ENCODE data around the gene POR. TPM values are rescaled to one million over a fixed set of nuclear protein-coding genes. Genes with fewer than 3 reads are reported as not detected.

POR gene
- total RNA-seq = 10 to 100 TPM; 45.9 to 72.3 (median 69.7) TPM
- 10 to 100 TPM; 41.6 to 69.2 TPM for polyA plus RNA-seq
- 51.8 reads per million, percentile 72 among the genes with 10 or more reads in this experiment for total RNA-seq

- intact Hi-C loops (cut with micrococcal nuclease) = loop anchor here (1.0 to 10.0 kb wide), 10 partner anchors 14 to 1743 kb away; partner anchors contain the start of genes TMEM120A (in 2 of the 2), EIF4H (in 1 of the 2) and MDH2 (in 1 of the 2)
- H3K9me3 Mint-ChIP-seq = no peaks in the 10 kb centered on the region
- H3K27me3 Mint-ChIP-seq = peaks cover 0 to 3% (median 0%) of the 10 kb centered on the region in 5 donors
- peaks cover 18 to 49% (median 35%) of the 10 kb centered on the region in 7 donors for H3K4me1 Mint-ChIP-seq
- DNase-seq = peak; percentile 93 to 100 (median 99)
- H3K36me3 Mint-ChIP-seq = peaks cover 0 to 3% (median 0%) of the 10 kb centered on the region in 5 donors
- peaks cover 0 to 10% (median 0%) of the 10 kb centered on the region in 3 experiments for H3K36me3 ChIP-seq (ENCODE audit: control insufficient read depth in 2 of 3, insufficient read depth in 3 of 3, low read length in 3 of 3)
- ChIA-PET POLR2A (interaction anchor here (0.7 to 4.9 kb wide), 21 partner anchors 10 to 841 kb away, joined by 3 to 52 read pairs (median 4); partner anchors contain the start of genes MDH2, RCC1L, RHBDD2 and STYXL1), CTCF (interaction anchor here (1.0 to 2.3 kb wide), 3 partner anchors 15 to 105 kb away, joined by 3 to 6 read pairs (median 3); no protein-coding TSS in a partner anchor)
- ATAC-seq = peak; percentile 99
- peak within 1 kb of the TSS; percentile 94 to 99 (median 98) for H3K27ac Mint-ChIP-seq
- peak within 1 kb of the TSS; percentile 79 for H3K4me3 ChIP-seq (ENCODE audit: low read length)
- peaks cover 12 to 19% of the 10 kb centered on the region in 2 donors for H3K4me1 ChIP-seq (ENCODE audit: control insufficient read depth in 2 of 2, insufficient read depth in 2 of 2, low read length in 2 of 2)
- no peaks in the 10 kb centered on the region for H3K27me3 ChIP-seq (ENCODE audit: control insufficient read depth in 2 of 2, insufficient read depth in 2 of 2, low read length in 2 of 2)
- peak within 1 kb of the TSS; percentile 100 for H3K27ac ChIP-seq (ENCODE audit: low read depth, low read length)
- no peaks in the 10 kb centered on the region for H3K9me3 ChIP-seq (ENCODE audit: control insufficient read depth in 2 of 3, low read length in 3 of 3)
- H3K4me3 Mint-ChIP-seq = peak within 1 kb of the TSS; percentile 91 to 94 (median 92)
Measured at GRCh38 chr7:75914655-75915415, at the start of gene POR. POR (plus strand) TSS chr7:75915155; CDS start chr7:75954002, 38,847 bp downstream.

GRCh38 chr7:75866114-75866488 lies 48.9 kb upstream of the POR start:
- Histone ChIP-seq H3K9me3 (ENCODE audit: control insufficient read depth in 2 of 3, low read length in 3 of 3) (no peaks in the 10 kb centered on the region), H3K4me1 (ENCODE audit: control insufficient read depth in 2 of 2, insufficient read depth in 2 of 2, low read length in 2 of 2) (no peaks in the 10 kb centered on the region), H3K27ac (ENCODE audit: low read depth, low read length) (no peak overlapping the region), H3K4me3 (ENCODE audit: low read length) (no peak overlapping the region), H3K27me3 (ENCODE audit: control insufficient read depth in 2 of 2, insufficient read depth in 2 of 2, low read length in 2 of 2) (no peaks in the 10 kb centered on the region), H3K36me3 (ENCODE audit: control insufficient read depth in 2 of 3, insufficient read depth in 3 of 3, low read length in 3 of 3) (no peaks in the 10 kb centered on the region)
- peak; percentile 10 for ATAC-seq
- H3K4me3 Mint-ChIP-seq = no peak overlapping the region
- peaks cover 5 to 8% (median 7%) of the 10 kb centered on the region in 5 donors for H3K27me3 Mint-ChIP-seq
- H3K27ac Mint-ChIP-seq = no peak overlapping the region
- peaks cover 0 to 2% (median 0%) of the 10 kb centered on the region in 11 donors for H3K9me3 Mint-ChIP-seq
- no peak for DNase-seq
- POLR2A ChIA-PET = no interaction called here
- CTCF ChIA-PET = interaction anchor here (0.7 to 4.9 kb wide), 6 partner anchors 32 to 449 kb away, joined by 3 to 56 read pairs (median 4); no protein-coding TSS in a partner anchor
- intact Hi-C loops (cut with micrococcal nuclease) = loop anchor here (1.0 to 5.0 kb wide), 4 partner anchors 154 to 448 kb away; no protein-coding TSS in a partner anchor
- H3K36me3 Mint-ChIP-seq = no peaks in the 10 kb centered on the region
- H3K4me1 Mint-ChIP-seq = peaks cover 0 to 13% (median 0%) of the 10 kb centered on the region in 7 donors

GRCh38 chr7:75866489-75867389 lies 48.2 kb upstream of the POR start:
- DNase-seq (peak; percentile 17 to 62 (median 37)), ATAC-seq (peak; percentile 89)
- Histone ChIP-seq H3K36me3 (ENCODE audit: control insufficient read depth in 2 of 3, insufficient read depth in 3 of 3, low read length in 3 of 3) (no peaks in the 10 kb centered on the region), H3K27me3 (ENCODE audit: control insufficient read depth in 2 of 2, insufficient read depth in 2 of 2, low read length in 2 of 2) (no peaks in the 10 kb centered on the region), H3K9me3 (ENCODE audit: control insufficient read depth in 2 of 3, low read length in 3 of 3) (no peaks in the 10 kb centered on the region), H3K27ac (ENCODE audit: low read depth, low read length) (no peak overlapping the region), H3K4me3 (ENCODE audit: low read length) (no peak overlapping the region), H3K4me1 (ENCODE audit: control insufficient read depth in 2 of 2, insufficient read depth in 2 of 2, low read length in 2 of 2) (no peaks in the 10 kb centered on the region)
- no peak overlapping the region for H3K4me3 Mint-ChIP-seq
- H3K27me3 Mint-ChIP-seq = peaks cover 5 to 8% (median 7%) of the 10 kb centered on the region in 5 donors
- POLR2A ChIA-PET = interaction anchor here (0.6 to 1.0 kb wide), 2 partner anchors 153 to 181 kb away, joined by 3 read pairs; partner anchors contain the start of genes MDH2 and STYXL1
- H3K36me3 Mint-ChIP-seq = no peaks in the 10 kb centered on the region
- peaks cover 0 to 2% (median 0%) of the 10 kb centered on the region in 11 donors for H3K9me3 Mint-ChIP-seq
- peaks cover 0 to 13% (median 0%) of the 10 kb centered on the region in 7 donors for H3K4me1 Mint-ChIP-seq
- no peak overlapping the region for H3K27ac Mint-ChIP-seq
- intact Hi-C loops (cut with micrococcal nuclease) = loop anchor here (1.0 to 5.0 kb wide), 4 partner anchors 154 to 448 kb away; no protein-coding TSS in a partner anchor
- CTCF ChIA-PET = interaction anchor here (0.7 to 4.9 kb wide), 6 partner anchors 32 to 449 kb away, joined by 3 to 56 read pairs (median 4); no protein-coding TSS in a partner anchor

- ChIA-PET CTCF (interaction anchor here (0.9 to 4.9 kb wide), 3 partner anchors 147 to 448 kb away, joined by 3 to 56 read pairs (median 4); no protein-coding TSS in a partner anchor), POLR2A (interaction anchor here (1.0 kb wide), 1 partner anchor 181 kb away, joined by 3 read pairs; the partner anchor contains the start of genes MDH2 and STYXL1)
- Mint-ChIP-seq H3K9me3 (peaks cover 0 to 2% (median 0%) of the 10 kb centered on the region in 11 donors), H3K27me3 (peaks cover 5 to 8% (median 7%) of the 10 kb centered on the region in 5 donors), H3K27ac (peak overlapping the region in 1 of 9 donors; percentile 7), H3K36me3 (no peaks in the 10 kb centered on the region), H3K4me1 (peaks cover 0 to 15% (median 3%) of the 10 kb centered on the region in 7 donors), H3K4me3 (no peak overlapping the region)
- no peaks in the 10 kb centered on the region for H3K9me3 ChIP-seq (ENCODE audit: control insufficient read depth in 2 of 3, low read length in 3 of 3)
- no peak overlapping the region for H3K4me3 ChIP-seq (ENCODE audit: low read length)
- no peak overlapping the region for H3K27ac ChIP-seq (ENCODE audit: low read depth, low read length)
- no peaks in the 10 kb centered on the region for H3K27me3 ChIP-seq (ENCODE audit: control insufficient read depth in 2 of 2, insufficient read depth in 2 of 2, low read length in 2 of 2)
- intact Hi-C loops (cut with micrococcal nuclease) = loop anchor here in 1 of 2 donors (5.0 kb wide), 2 partner anchors 265 to 445 kb away; no protein-coding TSS in a partner anchor
- no peaks in the 10 kb centered on the region for H3K4me1 ChIP-seq (ENCODE audit: control insufficient read depth in 2 of 2, insufficient read depth in 2 of 2, low read length in 2 of 2)
- DNase-seq (no peak), ATAC-seq (no peak)
- no peaks in the 10 kb centered on the region for H3K36me3 ChIP-seq (ENCODE audit: control insufficient read depth in 2 of 3, insufficient read depth in 3 of 3, low read length in 3 of 3)
Measured at GRCh38 chr7:75867390-75867717, 47.6 kb upstream of the POR start.

- no peak for DNase-seq
- peaks cover 5 to 8% (median 7%) of the 10 kb centered on the region in 5 donors for H3K27me3 Mint-ChIP-seq
- peaks cover 0 to 2% (median 0%) of the 10 kb centered on the region in 11 donors for H3K9me3 Mint-ChIP-seq
- no peak overlapping the region for H3K4me3 Mint-ChIP-seq
- no peaks in the 10 kb centered on the region for H3K36me3 Mint-ChIP-seq
- no peak overlapping the region for H3K27ac Mint-ChIP-seq
- Histone ChIP-seq H3K4me1 (ENCODE audit: control insufficient read depth in 2 of 2, insufficient read depth in 2 of 2, low read length in 2 of 2) (no peaks in the 10 kb centered on the region), H3K36me3 (ENCODE audit: control insufficient read depth in 2 of 3, insufficient read depth in 3 of 3, low read length in 3 of 3) (no peaks in the 10 kb centered on the region), H3K27me3 (ENCODE audit: control insufficient read depth in 2 of 2, insufficient read depth in 2 of 2, low read length in 2 of 2) (no peaks in the 10 kb centered on the region), H3K4me3 (ENCODE audit: low read length) (no peak overlapping the region), H3K27ac (ENCODE audit: low read depth, low read length) (no peak overlapping the region), H3K9me3 (ENCODE audit: control insufficient read depth in 2 of 3, low read length in 3 of 3) (no peaks in the 10 kb centered on the region)
- CTCF ChIA-PET = interaction anchor here (1.7 kb wide), 1 partner anchor 152 kb away, joined by 7 read pairs; no protein-coding TSS in a partner anchor
- intact Hi-C loops (cut with micrococcal nuclease) = loop anchor here in 1 of 2 donors (5.0 kb wide), 2 partner anchors 264 to 444 kb away; no protein-coding TSS in a partner anchor
- POLR2A ChIA-PET = interaction anchor here (0.8 kb wide), 1 partner anchor 152 kb away, joined by 3 read pairs; no protein-coding TSS in a partner anchor
- no peak for ATAC-seq
- peaks cover 0 to 15% (median 3%) of the 10 kb centered on the region in 7 donors for H3K4me1 Mint-ChIP-seq
Measured at GRCh38 chr7:75868153-75868552, 46.8 kb upstream of the POR start.

Measured in naive thymus-derived CD4-positive, alpha-beta T cell (primary cell).